A549 (cell line): ENCODE measurements around the gene CBX4. TPM values are rescaled to one million over a fixed set of nuclear protein-coding genes. Genes with fewer than 3 reads are reported as not detected.

Experiments
- ATAC-seq, 2 experiments: fragments of 200-7000 bp in 1 of 2; fragments of >200 bp in 1 of 2; cut with Nextera tagmentation in 1 of 2; cut with Tn5 transposase in 1 of 2; 3 replicates each; pipeline versions ENCODE4 v1.8.0 to v1.9.1; 2018 to 2020; ENCODE audit warnings: mild to moderate bottlenecking in 1 of 2, moderate library complexity in 1 of 2
- CTCF ChIA-PET: fragments of 300-600 bp; sonication (Branson Sonifier 250); formaldehyde crosslinking; extraction: SDS; loops from one replicate; lab custom pipeline; 2021; ENCODE audit warnings: antibody characterized with exemption, inconsistent platforms; lab: Yijun Ruan, JAX
- POLR2A ChIA-PET: fragments of 350-600 bp; formaldehyde crosslinking; extraction: SDS; loops from one replicate; lab custom pipeline; 2021; ENCODE audit warnings: antibody characterized with exemption, inconsistent platforms; lab: Yijun Ruan, JAX
- DNase-seq, 2 experiments: peaks; one replicate each; pipeline versions ENCODE4 v3.0.0 to v3.0.0-alpha.2; 2011 to 2016; ENCODE audit warnings: low read depth in 1 of 2, low spot score in 1 of 2
- FAIRE-seq: peaks from 2 replicates; lab custom pipeline; 2011; peaks lifted over from hg19 to GRCh38; lab: Jason Lieb, UNC
- H3K27ac ChIP-seq, 2 experiments: fragments of >200 bp; sonication (Bioruptor Twin); formaldehyde crosslinking; 3 replicates each; pipeline ENCODE4 v1.5.1; 2016 to 2017
- H3K4me1 ChIP-seq: fragments of >200 bp; sonication (Bioruptor Twin); formaldehyde crosslinking; 3 replicates; pipeline ENCODE4 v1.6.1; 2016
- H3K4me2 ChIP-seq: fragments of >200 bp; sonication (Bioruptor Twin); formaldehyde crosslinking; 3 replicates; pipeline ENCODE4 v1.6.1; 2016
- H3K4me3 ChIP-seq: fragments of >200 bp; sonication (Bioruptor Twin); formaldehyde crosslinking; 3 replicates; pipeline ENCODE4 v1.5.1; 2016
- H3K9me3 ChIP-seq: fragments of >200 bp; sonication (Bioruptor Twin); formaldehyde crosslinking; 3 replicates; pipeline ENCODE4 v1.6.1; 2016
- ATOH8 ChIP-seq: fragments of 250-450 bp; sonication (Bioruptor Pico); IDR thresholded peaks from 2 replicates; pipeline ENCODE4 v1.5.0; 2020; ENCODE audit warnings: low read depth, mild to moderate bottlenecking, moderate library complexity
- BCL3 ChIP-seq: fragments of >200 bp; sonication (Bioruptor Twin); formaldehyde crosslinking; IDR thresholded peaks from 3 replicates; pipeline ENCODE4 v1.6.1; 2016
- CEBPB ChIP-seq, 2 experiments: fragments of >200 bp in 1 of 2; sonication (Bioruptor Twin) in 1 of 2; formaldehyde crosslinking in 1 of 2; IDR thresholded peaks; 2 replicates each; pipeline ENCODE4 v1.6.1; 2012 to 2016
- CHD2 ChIP-seq: fragments of 150-350 bp; IDR thresholded peaks from 2 replicates; pipeline ENCODE4 v1.6.1; 2014; ENCODE audit warnings: low read length; ENCODE audit not compliant: partially characterized antibody
- CHD4 ChIP-seq: fragments of 200-600 bp; sonication (generic); IDR thresholded peaks from 2 replicates; pipeline ENCODE4 v1.6.1; 2016; ENCODE audit warnings: antibody characterized with exemption, mild to moderate bottlenecking, borderline replicate concordance
- E2F6 ChIP-seq: IDR thresholded peaks from 2 replicates; pipeline ENCODE4 v1.6.1; 2012; ENCODE audit warnings: low read depth, borderline replicate concordance
- EHF ChIP-seq: fragments of 250-450 bp; sonication (Bioruptor Pico); IDR thresholded peaks from 2 replicates; pipeline ENCODE4 v1.5.0; 2020; ENCODE audit warnings: mild to moderate bottlenecking
- FOSL2 ChIP-seq, 2 experiments: fragments of 450-650 bp in 1 of 2; fragments of >200 bp in 1 of 2; sonication (Bioruptor Twin) in 1 of 2; formaldehyde crosslinking; IDR thresholded peaks; 2 replicates each; pipeline versions ENCODE4 v1.5.0 to v1.6.1; 2016 to 2020; ENCODE audit warnings: mild to moderate bottlenecking in 1 of 2, moderate library complexity in 1 of 2
- GATA3 ChIP-seq: IDR thresholded peaks from 2 replicates; pipeline ENCODE4 v1.6.1; 2012; ENCODE audit warnings: borderline replicate concordance
- HES2 ChIP-seq: fragments of >200 bp; sonication (Bioruptor Twin); formaldehyde crosslinking; IDR thresholded peaks from 2 replicates; pipeline ENCODE4 v1.6.1; 2016
- HEYL ChIP-seq: fragments of 250-450 bp; sonication (Bioruptor Pico); IDR thresholded peaks from 2 replicates; pipeline ENCODE4 v1.8.0; 2021; ENCODE audit warnings: mild to moderate bottlenecking, moderate library complexity
- HMGXB4 ChIP-seq: fragments of 250-450 bp; sonication (Bioruptor Pico); IDR thresholded peaks from 2 replicates; pipeline ENCODE4 v1.5.0; 2021; ENCODE audit warnings: mild to moderate bottlenecking, moderate library complexity, borderline replicate concordance
- JUN ChIP-seq, 2 experiments: fragments of >200 bp; sonication (Bioruptor Twin); formaldehyde crosslinking; IDR thresholded peaks; 2 replicates in 1 of 2; 3 replicates in 1 of 2; pipeline ENCODE4 v1.6.1; 2016 to 2017
- JUNB ChIP-seq: fragments of >200 bp; sonication (Bioruptor Twin); formaldehyde crosslinking; IDR thresholded peaks from 2 replicates; pipeline ENCODE4 v1.6.1; 2016
- KDM5A ChIP-seq: fragments of 200-600 bp; sonication (generic); IDR thresholded peaks from 2 replicates; pipeline ENCODE4 v1.6.1; 2016; ENCODE audit warnings: antibody characterized with exemption, mild to moderate bottlenecking
- MAZ ChIP-seq: fragments of 150-350 bp; IDR thresholded peaks from 2 replicates; pipeline ENCODE4 v1.6.1; 2014; ENCODE audit warnings: antibody characterized with exemption, low read depth, low read length, borderline replicate concordance
- MYC ChIP-seq: IDR thresholded peaks from 2 replicates; pipeline ENCODE4 v1.6.1; 2012; ENCODE audit warnings: mild to moderate bottlenecking, inconsistent platforms, low read length, improper control_type of control experiment, borderline replicate concordance
- NPAS2 ChIP-seq: fragments of 250-450 bp; sonication (Bioruptor Pico); IDR thresholded peaks from 2 replicates; pipeline ENCODE4 v1.8.0; 2022; ENCODE audit warnings: mild to moderate bottlenecking, moderate library complexity, borderline replicate concordance
- NR3C1 ChIP-seq: fragments of >200 bp; sonication (Bioruptor Twin); formaldehyde crosslinking; IDR thresholded peaks from 3 replicates; pipeline ENCODE4 v1.6.1; 2017
- RCOR1 ChIP-seq: fragments of 150-350 bp; IDR thresholded peaks from 2 replicates; pipeline ENCODE4 v1.6.1; 2014; ENCODE audit warnings: antibody characterized with exemption, low read length, low read depth
- SREBF2 ChIP-seq: fragments of 450-650 bp; IDR thresholded peaks from 2 replicates; pipeline ENCODE4 v1.6.1; 2014; ENCODE audit warnings: mild to moderate bottlenecking, moderate library complexity
- TP53 ChIP-seq: fragments of 250-450 bp; sonication (Bioruptor Pico); IDR thresholded peaks from 2 replicates; pipeline ENCODE4 v1.5.0; 2021; ENCODE audit warnings: mild to moderate bottlenecking, moderate library complexity
- ZC3H11A ChIP-seq: fragments of 450-650 bp; IDR thresholded peaks from 2 replicates; pipeline ENCODE4 v1.6.1; 2014; ENCODE audit warnings: antibody characterized with exemption, mild to moderate bottlenecking
- ZSCAN20 ChIP-seq: fragments of 250-450 bp; sonication (Bioruptor Pico); IDR thresholded peaks from 2 replicates; pipeline ENCODE4 v1.8.0; 2022; ENCODE audit warnings: mild to moderate bottlenecking, moderate library complexity
- WGBS: methylation state at CpG from one replicate; pipeline ENCODE4 v1.1.6; 2017; ENCODE audit errors: missing lambda C conversion rate; 5-methylcytosine and 5-hydroxymethylcytosine counted together
- polyA plus RNA-seq, 4 experiments: library from polyadenylated mRNA; depleted of rRNA in 3 of 4; stranded (reverse); fragments of >200 nt; fragmentation: RNase III in 1 of 4; extraction: RNeasy Plus Mini Kit Qiagen cat#74134 plus additional on column Dnase treatment in 1 of 4; gene quantifications; 2 replicates in 3 of 4; 3 replicates in 1 of 4; pipeline ENCODE4 v1.2.3, GENCODE V29; 2011 to 2017

The CBX4 gene
- polyA plus RNA-seq, 2 of the 4 experiments (the other 2 are of a cell fraction) = 31.0 to 34.1 TPM

GRCh38 chr17:79883202-79883601 lies 44.0 kb upstream of the CBX4 start:
- 79% methylated on average over 7 of the region's 7 CpGs for WGBS
- no peak for TF ChIP-seq SREBF2
- no peak for TF ChIP-seq GATA3
- no peak for TF ChIP-seq ZC3H11A
- no peak for TF ChIP-seq TP53
- ChIA-PET CTCF (interaction anchor here (4.5 kb wide), 1 partner anchor 9 kb away, joined by 22 read pairs; no protein-coding TSS in a partner anchor), POLR2A (no interaction called here)
- DNase-seq (no peak), FAIRE-seq (no peak), ATAC-seq (no peak)
- H3K4me2 ChIP-seq = no peak overlapping the region
- no peak overlapping the region for H3K4me3 ChIP-seq
- H3K27ac ChIP-seq = no peak overlapping the region
- H3K4me1 ChIP-seq = no peaks in the 10 kb centered on the region
- H3K9me3 ChIP-seq = no peaks in the 10 kb centered on the region

- WGBS = 87% methylated on average over 10 of the region's 10 CpGs
- FAIRE-seq (no peak), ATAC-seq (no peak), DNase-seq (no peak)
- H3K27ac ChIP-seq = no peak overlapping the region
- peaks cover 11% of the 10 kb centered on the region; the same call in 1 of the 3 replicates for H3K9me3 ChIP-seq
- ChIA-PET CTCF (interaction anchor here (1.1 to 7.2 kb wide), 3 partner anchors 12 to 134 kb away, joined by 3 to 43 read pairs (median 3); no protein-coding TSS in a partner anchor), POLR2A (no interaction called here)
- H3K4me2 ChIP-seq = no peak overlapping the region
- no peaks in the 10 kb centered on the region for H3K4me1 ChIP-seq
- TF ChIP-seq TP53 (no peak), ZSCAN20 (CRISPR knock-in tag) (no peak), CHD4 (no peak), CHD2 (no peak), MYC (no peak), HES2 (no peak)
- H3K4me3 ChIP-seq = no peak overlapping the region
Observed at GRCh38 chr17:79878329-79878947, 39.2 kb upstream of the CBX4 start.

GRCh38 chr17:79877041-79877440 lies 37.8 kb upstream of the CBX4 start:
- WGBS = 80% methylated on average over 6 of the region's 6 CpGs
- POLR2A ChIA-PET = no interaction called here
- TF ChIP-seq NR3C1 (no peak), RCOR1 (no peak), CEBPB (IDR thresholded peaks at IDR 0.05) (no peak), HMGXB4 (no peak), E2F6 (no peak), EHF (CRISPR knock-in tag) (no peak), HEYL (no peak), JUNB (no peak), NPAS2 (CRISPR knock-in tag) (no peak), JUN (IDR thresholded peaks at IDR 0.05) (no peak), KDM5A (no peak), CHD2 (no peak), ATOH8 (no peak), MAZ (no peak), FOSL2 (IDR thresholded peaks at IDR 0.05) (no peak), FOSL2 (CRISPR knock-in tag; IDR thresholded peaks at IDR 0.05) (no peak), HES2 (no peak), BCL3 (no peak)

More at GRCh38 chr17:79877041-79877440, 37.8 kb upstream of the CBX4 start:
- FAIRE-seq (no peak), DNase-seq (no peak), ATAC-seq (no peak)
- no peaks in the 10 kb centered on the region for H3K4me1 ChIP-seq
- no peak overlapping the region for H3K4me3 ChIP-seq
- CTCF ChIA-PET = interaction anchor here (0.8 to 7.2 kb wide), 3 partner anchors 12 to 31 kb away, joined by 3 to 43 read pairs (median 9); no protein-coding TSS in a partner anchor
- H3K27ac ChIP-seq = no peak overlapping the region
- H3K9me3 ChIP-seq = peaks cover 11% of the 10 kb centered on the region; the same call in 1 of the 3 replicates
- no peak overlapping the region for H3K4me2 ChIP-seq
